Chondrocyte (in vitro differentiated cells): Measurements from ENCODE around the gene CAMKK1. TPM values are rescaled to one million over a fixed set of nuclear protein-coding genes. Genes with fewer than 3 reads are reported as not detected.
A peak's percentile ranks its signal among the peaks of the same experiment; 100 is the strongest.

Source experiments
- DNase-seq: peaks from one replicate; pipeline ENCODE4 v3.0.0; 2021; ENCODE audit warnings: mixed read lengths, low spot score
- H3K27ac Mint-ChIP-seq: one replicate; pipeline ENCODE4 v1.8.0; 2021; ENCODE audit warnings: mild to moderate bottlenecking, moderate library complexity, mixed read lengths; ENCODE audit not compliant: unreplicated experiment
- H3K27me3 Mint-ChIP-seq: 2 replicates; pipeline ENCODE4 v1.8.0; 2021; ENCODE audit warnings: low read depth, mixed read lengths
- H3K36me3 Mint-ChIP-seq: 2 replicates; pipeline ENCODE4 v1.8.0; 2021; ENCODE audit warnings: low read depth, mixed read lengths
- H3K4me1 Mint-ChIP-seq: 2 replicates; pipeline ENCODE4 v1.8.0; 2021; ENCODE audit warnings: low read depth, mild to moderate bottlenecking, mixed read lengths
- H3K4me3 Mint-ChIP-seq: one replicate; pipeline ENCODE4 v1.8.0; 2021; ENCODE audit warnings: mild to moderate bottlenecking, moderate library complexity, mixed read lengths; ENCODE audit not compliant: unreplicated experiment
- H3K9me3 Mint-ChIP-seq: 2 replicates; pipeline ENCODE4 v1.8.0; 2021; ENCODE audit warnings: low read depth, mixed read lengths
- CTCF ChIP-seq: fragments of 200-600 bp; sonication (generic); IDR thresholded peaks from 2 replicates; pipeline ENCODE4 v1.5.0; 2021; ENCODE audit warnings: antibody characterized with exemption, mild to moderate bottlenecking, moderate library complexity
- total RNA-seq: library from RNA; stranded (reverse); gene quantifications from 3 replicates; pipeline ENCODE4 v1.2.1, GENCODE V29; 2021

The CAMKK1 gene
- total RNA-seq, 1 donor from 2014 or later, result 5.1 TPM

- Mint-ChIP-seq H3K27me3 (no peaks in the 10 kb centered on the region), H3K9me3 (no peaks in the 10 kb centered on the region), H3K36me3 (peaks cover 36% of the 10 kb centered on the region), H3K4me3 (no peak overlapping the region), H3K4me1 (peaks cover 12% of the 10 kb centered on the region), H3K27ac (peak overlapping the region; percentile 5)
- no peak for TF ChIP-seq CTCF
- DNase-seq, result no peak
Observed at GRCh38 chr17:3813171-3813570, 79.7 kb downstream of the CAMKK1 start.

GRCh38 chr17:3812771-3813170 is 80.1 kb downstream of the CAMKK1 start:
- no peaks in the 10 kb centered on the region for H3K27me3 Mint-ChIP-seq
- H3K27ac Mint-ChIP-seq, result peak overlapping the region; percentile 5

DNA sequence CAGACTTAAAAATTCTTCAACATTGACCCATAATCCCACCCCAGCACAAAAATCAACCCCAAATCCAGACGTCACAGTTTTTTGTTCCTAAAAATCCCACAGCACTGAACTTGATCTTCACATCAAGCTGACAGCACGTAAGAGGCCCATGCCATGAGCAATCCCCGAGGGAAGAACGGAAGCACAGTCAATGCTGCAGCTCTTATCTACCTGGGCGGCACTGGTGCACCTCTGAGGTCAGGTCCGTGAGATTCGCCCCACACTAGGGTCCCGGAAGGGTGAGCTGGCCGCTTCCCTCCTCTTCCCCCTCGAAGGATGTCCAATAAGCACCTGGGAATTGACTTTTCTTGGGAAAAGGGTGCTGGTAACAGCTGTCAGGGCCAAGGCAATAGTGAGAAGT is 80.6 kb downstream of the CAMKK1 start:
- DNase-seq, result no peak
- peaks cover 40% of the 10 kb centered on the region for H3K36me3 Mint-ChIP-seq
- no peak for TF ChIP-seq CTCF
- H3K27me3 Mint-ChIP-seq, result no peaks in the 10 kb centered on the region
- no peaks in the 10 kb centered on the region for H3K9me3 Mint-ChIP-seq
- H3K4me1 Mint-ChIP-seq, result peaks cover 12% of the 10 kb centered on the region
- no peak overlapping the region for H3K4me3 Mint-ChIP-seq
- no peak overlapping the region for H3K27ac Mint-ChIP-seq

More at GRCh38 chr17:3812771-3813170, 80.1 kb downstream of the CAMKK1 start:
- Mint-ChIP-seq H3K36me3 (peaks cover 39% of the 10 kb centered on the region), H3K4me1 (peaks cover 12% of the 10 kb centered on the region), H3K4me3 (no peak overlapping the region), H3K9me3 (no peaks in the 10 kb centered on the region)
- DNase-seq, result no peak
- TF ChIP-seq CTCF, result no peak

Other genes starting within 250 kb of the CAMKK1 start
- gene TAX1BP3, start 224.5 kb downstream of the CAMKK1 start, total RNA-seq, result 198 to 242 TPM (median 230 TPM) in 3 replicates
- 36.2 to 41.8 TPM (median 37.6 TPM) in 3 replicates for gene EMC6, start 224.2 kb downstream of the CAMKK1 start, total RNA-seq
- 0.18 to 1.1 TPM (median 0.30 TPM) in 3 replicates for gene P2RX5, start 196.9 kb downstream of the CAMKK1 start, total RNA-seq
- 2.1 to 2.6 TPM (median 2.2 TPM) in 3 replicates for gene HASPIN, start 169.2 kb downstream of the CAMKK1 start, total RNA-seq
- 25.8 to 29.1 TPM (median 28.3 TPM) in 3 replicates for gene ITGAE, start 91.9 kb downstream of the CAMKK1 start, total RNA-seq
- gene NCBP3, start 46.8 kb downstream of the CAMKK1 start, total RNA-seq, result 31.3 to 34.8 TPM (median 33.7 TPM) in 3 replicates
- not detected in 3 replicates for gene P2RX1, start 23.4 kb upstream of the CAMKK1 start, total RNA-seq
- 0.53 to 1.7 TPM (median 1.5 TPM) in 3 replicates for gene ATP2A3, start 71.4 kb upstream of the CAMKK1 start, total RNA-seq
- 30.8 to 46.5 TPM (median 33.0 TPM) in 3 replicates for gene ZZEF1, start 250.0 kb upstream of the CAMKK1 start, total RNA-seq